Left ventricle myocardium inferior (tissue), 1 donor: Measurements from ENCODE around the gene ATG101. TPM values are rescaled to one million over a fixed set of nuclear protein-coding genes. Genes with fewer than 3 reads are reported as not detected.

Source experiments
- DNase-seq: peaks from one replicate; pipeline ENCODE4 v3.0.0-alpha.2; 2020
- H3K27ac ChIP-seq: fragments of 200-600 bp; replicated peaks from 2 replicates; pipeline ENCODE4 v1.8.0; 2021
- H3K27me3 ChIP-seq: fragments of 200-600 bp; 2 replicates; pipeline ENCODE4 v1.8.0; 2021; ENCODE audit warnings: low read depth
- H3K36me3 ChIP-seq: fragments of 200-600 bp; 2 replicates; pipeline ENCODE4 v1.8.0; 2021
- H3K4me1 ChIP-seq: fragments of 200-600 bp; 2 replicates; pipeline ENCODE4 v1.8.0; 2021
- H3K4me3 ChIP-seq: fragments of 200-600 bp; 2 replicates; pipeline ENCODE4 v1.8.0; 2021; ENCODE audit warnings: mild to moderate bottlenecking, moderate library complexity
- H3K9me3 ChIP-seq: fragments of 200-600 bp; replicated peaks from 2 replicates; pipeline ENCODE4 v1.8.0; 2021
- CTCF ChIP-seq: fragments of 200-600 bp; IDR thresholded peaks from 2 replicates; pipeline ENCODE4 v1.8.0; 2021; ENCODE audit warnings: antibody characterized with exemption, mild to moderate bottlenecking, borderline replicate concordance
- intact Hi-C: fragments of 100-400 bp; cut with micrococcal nuclease; formaldehyde crosslinking; loops from one replicate; pipeline ENCODE4 v1.11.0; 2022
- total RNA-seq: library from RNA; stranded (reverse); fragmentation: NEBNext Ultra II Directional; extraction: Animal tissue kit (Norgen Biotek cat#: 25700); gene quantifications from one replicate; pipeline ENCODE4 v1.2.1, GENCODE V29; 2021
- donor health status: DM: no; HTN: yes; CAD: no; lungs with severe emphysema.

The ATG101 gene
- total RNA-seq, 1 donor from 2014 or later, result 23.8 TPM

GRCh38 chr12:52049286-52049685, 20.5 kb upstream of the ATG101 start:
- intact Hi-C loops, result no loop called here
- no peak for DNase-seq
- Histone ChIP-seq H3K4me1 (peaks cover 97% of the 10 kb centered on the region), H3K9me3 (no peaks in the 10 kb centered on the region), H3K4me3 (no peak overlapping the region), H3K36me3 (no peaks in the 10 kb centered on the region), H3K27ac (peak overlapping the region; percentile 99), H3K27me3 (no peaks in the 10 kb centered on the region)
- TF ChIP-seq CTCF, result no peak

GRCh38 chr12:52049688-52050087, 20.1 kb upstream of the ATG101 start:
- H3K4me1 ChIP-seq, result peaks cover 97% of the 10 kb centered on the region
- intact Hi-C loops, result no loop called here
- DNase-seq, result no peak
- no peak for TF ChIP-seq CTCF
- H3K27ac ChIP-seq, result peak overlapping the region; percentile 99
- no peaks in the 10 kb centered on the region for H3K27me3 ChIP-seq
- H3K4me3 ChIP-seq, result peak overlapping the region; percentile 77
- peaks cover 4% of the 10 kb centered on the region for H3K36me3 ChIP-seq
- no peaks in the 10 kb centered on the region for H3K9me3 ChIP-seq

- Histone ChIP-seq H3K4me3 (peak overlapping the region; percentile 77), H3K27me3 (no peaks in the 10 kb centered on the region), H3K4me1 (peaks cover 97% of the 10 kb centered on the region), H3K27ac (peak overlapping the region; percentile 99), H3K36me3 (peaks cover 9% of the 10 kb centered on the region), H3K9me3 (no peaks in the 10 kb centered on the region)
- no peak for DNase-seq
- no peak for TF ChIP-seq CTCF
- intact Hi-C loops, result no loop called here
Measured at GRCh38 chr12:52050116-52050757, 19.5 kb upstream of the ATG101 start.

- intact Hi-C loops, result no loop called here
- Histone ChIP-seq H3K4me3 (peak within 1 kb of the TSS; percentile 77), H3K4me1 (peaks cover 94% of the 10 kb centered on the region), H3K9me3 (no peaks in the 10 kb centered on the region), H3K27ac (peak within 1 kb of the TSS; percentile 99), H3K36me3 (peaks cover 15% of the 10 kb centered on the region), H3K27me3 (no peaks in the 10 kb centered on the region)
- DNase-seq, result peak; percentile 99
- peak; percentile 27 for TF ChIP-seq CTCF
Measured at GRCh38 chr12:52050758-52051541, 18.8 kb upstream of the ATG101 start, which contains the start of gene NR4A1. NR4A1 (plus strand) TSS chr12:52051442; CDS start chr12:52054329, 2,887 bp downstream.

- Histone ChIP-seq H3K36me3 (peaks cover 32% of the 10 kb centered on the region), H3K27me3 (no peaks in the 10 kb centered on the region), H3K4me1 (peaks cover 88% of the 10 kb centered on the region), H3K27ac (peak overlapping the region; percentile 99), H3K9me3 (no peaks in the 10 kb centered on the region), H3K4me3 (peak overlapping the region; percentile 77)
- no peak for DNase-seq
- intact Hi-C loops, result no loop called here
- no peak for TF ChIP-seq CTCF
Measured at GRCh38 chr12:52052468-52053186, 17.2 kb upstream of the ATG101 start.
